ENCODE measurements around the gene TUBA3C. TPM values are rescaled to one million over a fixed set of nuclear protein-coding genes. Genes with fewer than 3 reads are reported as not detected.
"Not testable (repeated sequence)": the region's sequence is repeated elsewhere in the genome, so short reads cannot be mapped to it uniquely, and the experiment has no call there.

TUBA3C gene
- total RNA-seq (2014; rRNA removed; shearing (Covaris generic)): 65.6 and 69.2 TPM in 2 replicates

DNA sequence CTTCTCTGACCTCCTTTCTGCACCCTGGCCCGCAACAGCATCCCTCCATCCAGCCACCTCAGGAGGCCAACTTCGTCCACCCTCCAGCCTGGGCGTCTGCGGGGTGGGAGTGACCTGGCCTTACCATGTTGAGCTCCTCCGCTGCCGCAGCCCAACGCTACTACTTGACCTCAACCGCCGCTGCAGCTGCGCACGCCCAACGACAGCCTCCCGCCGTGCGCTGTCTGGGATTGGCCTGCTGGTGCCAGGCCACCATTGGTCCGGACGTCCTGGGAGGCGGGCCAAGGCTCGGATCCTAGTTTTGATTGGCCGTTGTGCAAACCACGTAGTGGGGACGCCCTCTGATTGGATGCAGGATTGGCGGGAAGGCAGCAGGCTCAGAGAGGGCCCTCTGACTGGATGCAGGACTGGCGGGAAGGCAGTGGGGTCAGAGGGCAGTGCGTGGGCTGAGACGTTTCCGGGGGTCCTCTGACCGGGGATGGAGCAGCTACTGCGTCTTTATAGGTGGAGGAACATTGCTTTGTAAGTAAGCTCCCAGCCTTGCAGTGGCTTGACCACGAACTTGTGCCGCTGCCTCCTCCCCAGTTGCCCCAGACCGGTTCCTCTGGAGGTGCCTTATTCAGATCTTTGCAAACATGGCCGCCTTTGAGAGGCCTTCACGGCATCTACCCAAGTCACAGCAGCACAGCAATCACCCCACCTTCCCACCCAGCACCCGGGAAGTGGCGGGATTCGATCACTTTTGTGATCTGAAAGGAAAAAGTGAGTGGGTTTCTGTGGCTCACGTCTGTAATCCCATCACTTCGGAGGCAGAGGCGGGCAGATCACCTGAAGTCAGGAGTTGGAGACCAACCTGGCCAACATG lies at the start of gene TUBA3C:
TUBA3C (minus strand) TSS at position 204 of the 865 bp plus-strand sequence; CDS start at position 127, 77 bp downstream.
- DNase-seq (ENCODE audit: low spot score): peak; percentile 62

DNA sequence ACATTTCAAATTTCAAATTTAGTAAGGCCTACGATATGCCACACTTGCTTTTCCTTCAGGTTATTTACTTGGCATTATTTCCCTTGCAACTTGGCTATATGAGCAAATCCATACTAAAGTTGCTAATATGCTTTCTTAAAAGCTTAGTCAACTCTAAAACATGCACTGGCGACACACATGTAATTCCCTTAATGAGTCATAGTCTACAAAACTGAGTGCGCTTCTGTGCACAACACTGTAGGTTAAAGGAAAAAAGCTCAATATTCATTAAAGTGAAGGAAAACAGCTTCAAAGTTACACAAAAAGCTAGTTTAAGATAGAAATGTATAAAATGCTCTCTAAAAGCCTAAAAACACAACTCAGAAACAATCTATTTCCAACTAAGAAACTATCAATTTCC lies 25.8 kb upstream of the TUBA3C start:
- not testable (repeated sequence) for DNase-seq (ENCODE audit: low spot score)

DNA sequence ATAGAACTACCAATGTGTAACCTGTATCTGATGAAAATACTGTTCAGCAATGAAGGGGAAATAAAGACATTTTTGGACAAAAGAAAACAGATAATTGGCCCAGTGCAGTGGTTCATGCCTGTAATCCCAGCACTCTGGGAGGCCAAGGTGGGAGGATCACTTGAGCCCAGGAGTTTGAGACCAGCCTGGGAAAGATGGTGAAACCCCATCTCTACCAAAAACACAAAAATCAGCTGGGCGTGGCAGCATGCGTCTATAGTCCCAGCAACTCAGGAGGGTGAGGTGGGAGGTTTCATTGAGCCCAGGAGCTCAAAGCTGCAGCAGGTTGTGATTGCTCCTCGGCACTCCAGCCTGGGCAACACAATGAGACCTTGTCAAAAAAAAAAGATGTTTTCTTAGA lies 11.0 kb upstream of the TUBA3C start:
- DNase-seq (ENCODE audit: low spot score): not testable (repeated sequence)

DNA sequence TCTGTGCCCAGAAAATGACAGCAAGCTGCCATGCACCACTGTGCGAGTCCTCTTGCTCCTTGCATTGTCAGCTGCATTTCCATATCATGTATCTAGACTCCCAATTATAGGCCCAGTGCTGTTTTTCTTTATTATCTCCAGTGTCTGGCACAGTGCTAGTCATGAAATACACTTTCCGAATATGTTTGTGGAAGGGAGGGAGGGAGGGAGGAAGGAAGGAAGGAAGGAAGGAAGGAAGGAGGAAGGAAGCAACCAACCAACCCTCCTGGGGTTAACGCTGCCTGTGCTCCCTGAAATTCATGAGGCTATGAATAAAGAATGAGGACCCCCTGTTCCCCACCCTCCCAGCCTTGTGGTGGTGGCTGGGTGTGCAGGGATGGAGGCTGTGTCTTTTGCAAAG lies 8.3 kb upstream of the TUBA3C start:
- DNase-seq (ENCODE audit: low spot score): not testable (repeated sequence)

DNA sequence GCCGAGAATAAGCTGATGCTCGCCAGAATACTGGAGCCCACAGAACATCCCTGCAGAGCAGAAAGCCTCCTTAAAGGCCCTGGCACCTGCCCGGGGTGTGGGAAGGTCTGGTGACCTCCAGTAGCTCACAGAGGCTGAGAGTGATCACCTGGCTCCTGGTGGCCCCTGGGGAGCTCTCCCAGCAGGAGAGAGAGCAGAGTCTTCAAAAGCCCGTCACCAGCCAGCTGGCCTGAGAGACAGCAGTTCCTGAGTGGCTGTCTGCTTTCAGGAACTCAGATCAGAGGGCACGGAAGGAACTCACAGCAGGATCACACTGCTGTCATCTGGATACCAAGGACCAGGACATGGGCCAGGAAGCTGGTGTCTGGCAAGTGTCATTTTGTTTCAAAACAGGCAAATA lies 7.7 kb upstream of the TUBA3C start:
- DNase-seq (ENCODE audit: low spot score): not testable (repeated sequence)

DNA sequence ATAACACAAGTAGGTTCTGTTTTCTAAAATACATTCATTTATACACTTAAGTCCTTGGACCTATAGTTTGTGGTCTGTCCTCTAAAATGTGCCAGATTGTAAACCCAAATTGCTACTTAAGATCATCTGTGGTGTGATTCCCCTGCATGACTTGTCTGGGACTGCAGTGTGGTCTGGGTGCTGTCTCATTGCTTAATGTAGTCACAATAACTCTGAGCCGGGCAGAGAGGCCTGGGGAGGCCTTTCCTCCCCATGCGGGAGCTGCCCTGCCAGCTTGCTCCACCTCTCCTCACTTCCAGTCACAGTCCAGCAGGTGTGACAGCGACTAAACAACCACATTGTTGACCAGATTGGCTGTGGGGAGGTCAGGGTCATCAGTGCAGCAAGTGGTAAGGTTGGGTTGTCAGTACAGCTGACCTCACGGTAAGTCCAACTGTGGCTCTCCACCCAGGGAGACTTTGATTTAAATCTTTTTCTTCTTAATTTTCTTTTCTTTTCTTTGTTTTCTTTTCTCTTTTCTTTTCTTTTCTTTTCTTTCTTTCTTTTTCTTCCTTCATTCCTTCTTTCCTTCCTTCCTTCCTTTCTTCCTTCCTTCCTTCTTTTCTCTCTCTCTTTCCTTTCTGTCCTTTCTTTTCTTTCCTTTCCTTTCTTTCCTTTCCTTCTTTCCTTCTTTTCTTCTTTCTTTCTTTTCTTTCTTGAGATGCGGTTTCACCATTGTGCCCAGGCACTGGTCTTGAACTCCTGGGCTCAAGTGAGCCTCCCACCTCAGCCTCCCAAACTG lies 4.4 kb upstream of the TUBA3C start:
- DNase-seq (ENCODE audit: low spot score): no peak

DNA sequence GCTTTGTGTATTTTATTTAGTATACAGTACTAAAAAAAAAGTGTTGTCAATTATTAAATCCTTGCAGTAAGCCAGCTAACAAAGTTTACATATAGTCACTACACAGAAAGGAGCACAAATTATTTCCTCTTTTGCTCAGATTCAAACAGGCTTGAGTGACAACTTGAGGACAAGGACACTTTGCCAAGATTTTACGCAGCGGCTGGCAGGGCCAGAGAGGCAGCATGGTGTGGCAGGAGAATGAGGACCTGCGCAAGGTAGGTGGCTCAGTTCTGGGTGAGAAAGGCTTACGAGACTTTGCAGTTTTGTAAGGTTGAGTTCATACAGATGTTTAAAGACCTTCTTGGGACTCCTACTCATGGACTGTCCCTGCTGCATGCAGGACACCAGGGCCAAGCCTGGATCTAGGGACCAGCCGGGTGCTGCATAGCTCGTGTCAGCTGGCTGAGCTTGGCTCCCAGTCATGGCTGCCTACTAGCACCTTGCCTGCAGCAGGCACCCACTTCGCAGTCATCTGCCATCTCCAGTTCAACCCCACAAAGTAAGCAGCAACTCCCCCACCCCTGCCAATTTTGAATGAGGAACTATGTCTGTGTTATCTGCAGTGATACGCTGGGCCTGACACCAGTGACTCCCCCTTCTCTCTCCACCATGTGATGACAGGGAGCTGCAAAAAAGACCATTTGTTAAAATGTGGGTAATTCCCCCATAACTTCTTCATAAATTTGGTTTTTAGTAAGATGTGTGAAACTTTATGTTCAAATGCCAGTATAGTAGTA lies 3.7 kb upstream of the TUBA3C start:
- no peak for DNase-seq (ENCODE audit: low spot score)

DNA sequence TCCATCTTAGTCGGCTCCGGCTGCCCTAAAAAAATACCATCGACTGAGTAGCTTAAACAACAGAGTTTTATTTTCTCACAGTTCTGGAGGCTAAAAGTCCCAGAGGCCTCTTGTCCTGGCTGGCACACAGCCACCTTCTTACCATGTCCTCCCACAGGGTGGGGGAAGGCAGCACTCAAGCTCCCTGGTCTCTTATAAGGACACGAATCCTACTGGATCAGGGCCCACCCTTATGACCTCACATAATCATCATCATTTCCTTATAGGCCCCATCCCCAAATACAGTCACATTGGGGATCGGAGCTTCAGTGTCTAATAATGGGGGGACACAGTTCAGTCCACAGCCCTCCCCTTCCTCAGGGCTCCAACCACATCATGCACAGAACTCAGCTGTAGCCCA lies 2.6 kb upstream of the TUBA3C start:
- no peak for DNase-seq (ENCODE audit: low spot score)

DNA sequence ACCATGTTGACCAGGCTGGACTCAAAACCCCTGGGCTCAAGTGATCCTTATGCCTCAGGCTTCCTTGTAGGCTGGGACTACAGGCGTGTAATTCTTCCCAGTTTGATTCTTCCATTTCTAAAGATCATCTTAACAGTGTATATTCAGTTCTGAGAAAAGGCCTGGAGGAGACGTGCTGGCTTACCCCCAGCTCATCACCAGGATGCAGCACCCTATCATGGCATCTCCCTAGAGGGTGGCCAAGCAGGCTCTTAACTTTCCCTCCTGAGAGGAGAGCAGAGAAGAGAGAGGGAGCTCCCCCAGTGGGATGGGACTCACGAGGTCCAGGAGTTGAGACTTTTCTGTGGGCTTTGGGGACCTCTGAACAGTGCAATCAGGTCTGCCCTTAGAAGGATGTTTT lies 2.1 kb upstream of the TUBA3C start:
- DNase-seq (ENCODE audit: low spot score): no peak

DNA sequence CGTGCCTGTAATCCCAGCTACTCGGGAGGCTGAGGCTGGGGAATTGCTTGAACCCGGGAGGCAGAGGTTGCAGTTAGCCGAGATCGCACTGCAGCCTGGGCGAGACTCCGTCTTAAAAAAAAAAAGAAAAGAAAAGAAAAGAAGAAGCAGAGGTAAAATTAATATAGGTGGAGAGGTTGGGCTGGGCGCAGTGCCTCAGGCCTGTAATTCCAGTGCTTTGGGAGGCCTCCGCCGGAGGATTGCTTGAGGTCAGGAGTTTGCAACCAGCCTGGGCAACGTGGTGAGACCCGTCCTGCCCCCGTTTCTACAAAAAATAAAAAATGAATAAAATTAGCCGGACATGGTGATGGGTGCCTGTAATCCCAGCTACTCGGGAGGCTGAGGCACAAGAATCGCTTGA lies 912 bp upstream of the TUBA3C start:
- no peak for DNase-seq (ENCODE audit: low spot score)

DNA sequence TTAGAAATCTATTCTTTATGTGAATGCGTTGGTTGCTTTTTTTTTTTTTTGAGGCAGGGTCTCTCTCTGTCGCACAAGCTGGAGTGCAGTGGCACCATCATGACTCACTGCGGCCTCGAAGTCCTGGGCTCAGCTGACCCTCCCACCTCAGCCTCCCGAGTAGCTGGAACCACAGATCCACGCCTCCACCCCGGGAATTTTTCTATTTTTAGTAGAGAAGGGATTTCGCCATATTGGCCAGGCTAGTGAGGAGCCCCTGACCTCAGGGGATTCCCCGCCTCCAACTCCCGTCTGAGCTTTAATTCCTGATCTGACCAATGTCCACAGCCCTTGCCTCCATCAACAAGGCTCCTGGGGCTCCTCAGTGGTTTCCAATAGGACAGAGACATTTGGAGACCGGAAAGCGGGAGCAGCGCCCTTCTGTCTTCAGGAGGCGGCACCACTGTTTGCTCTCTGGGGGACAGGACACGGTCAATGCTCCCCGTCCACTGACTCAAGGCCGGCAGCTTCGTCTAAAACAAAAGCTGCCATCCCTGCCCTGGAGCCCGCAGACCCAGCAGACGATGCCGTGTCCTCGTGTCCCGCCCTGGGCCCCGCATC lies 503 bp downstream of the TUBA3C start:
- peak; percentile 10 for DNase-seq (ENCODE audit: low spot score)

DNA sequence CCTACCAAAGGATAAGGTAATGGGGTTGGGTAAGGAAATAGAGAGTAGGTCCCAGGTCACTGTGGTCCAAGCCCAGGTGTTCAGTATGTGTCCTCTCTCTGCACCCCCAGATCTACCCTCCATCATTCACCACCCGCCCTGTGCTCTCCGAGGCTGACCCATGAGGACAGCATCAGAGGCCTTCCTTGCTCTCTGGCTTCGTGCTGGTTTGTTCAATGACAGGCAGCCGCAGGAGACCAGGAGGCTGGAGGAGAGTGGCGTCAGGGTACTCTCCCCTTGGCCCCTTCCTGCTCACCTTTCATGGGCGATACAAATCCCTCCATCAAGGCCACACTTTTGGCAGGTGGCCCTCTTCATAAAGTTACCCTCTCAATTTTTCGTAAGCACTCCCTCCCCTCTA lies 1.7 kb downstream of the TUBA3C start:
- no peak for DNase-seq (ENCODE audit: low spot score)

DNA sequence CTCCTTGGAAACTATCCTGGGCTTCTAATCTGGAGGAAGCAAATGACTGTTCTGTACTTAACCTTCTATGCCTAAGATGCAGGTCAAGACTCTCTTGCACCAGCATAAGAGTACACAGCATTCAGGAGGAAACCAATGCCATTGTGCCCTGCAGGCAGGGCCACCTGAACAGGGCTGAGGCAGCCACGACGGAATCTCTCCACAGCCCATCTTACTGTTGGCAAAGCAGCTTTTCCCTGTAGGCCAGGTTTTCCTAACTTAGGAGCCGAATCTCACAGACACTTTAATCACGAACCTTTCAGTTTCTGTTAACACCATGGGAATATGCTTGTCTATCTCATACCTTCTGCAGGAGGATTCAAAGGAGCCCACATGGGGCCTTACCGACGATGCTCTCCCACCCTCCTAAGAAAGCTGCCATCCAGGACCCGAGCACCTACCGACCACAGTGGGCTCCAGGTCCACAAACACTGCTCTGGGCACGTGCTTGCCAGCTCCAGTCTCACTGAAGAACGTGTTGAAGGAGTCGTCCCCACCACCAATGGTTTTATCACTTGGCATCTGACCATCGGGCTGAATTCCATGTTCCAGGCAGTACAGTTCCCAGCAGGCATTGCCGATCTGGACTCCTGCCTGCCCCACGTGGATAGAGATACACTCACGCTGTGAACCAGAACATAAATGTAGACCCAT lies 2.6 kb downstream of the TUBA3C start:
- DNase-seq (ENCODE audit: low spot score): no peak

DNA sequence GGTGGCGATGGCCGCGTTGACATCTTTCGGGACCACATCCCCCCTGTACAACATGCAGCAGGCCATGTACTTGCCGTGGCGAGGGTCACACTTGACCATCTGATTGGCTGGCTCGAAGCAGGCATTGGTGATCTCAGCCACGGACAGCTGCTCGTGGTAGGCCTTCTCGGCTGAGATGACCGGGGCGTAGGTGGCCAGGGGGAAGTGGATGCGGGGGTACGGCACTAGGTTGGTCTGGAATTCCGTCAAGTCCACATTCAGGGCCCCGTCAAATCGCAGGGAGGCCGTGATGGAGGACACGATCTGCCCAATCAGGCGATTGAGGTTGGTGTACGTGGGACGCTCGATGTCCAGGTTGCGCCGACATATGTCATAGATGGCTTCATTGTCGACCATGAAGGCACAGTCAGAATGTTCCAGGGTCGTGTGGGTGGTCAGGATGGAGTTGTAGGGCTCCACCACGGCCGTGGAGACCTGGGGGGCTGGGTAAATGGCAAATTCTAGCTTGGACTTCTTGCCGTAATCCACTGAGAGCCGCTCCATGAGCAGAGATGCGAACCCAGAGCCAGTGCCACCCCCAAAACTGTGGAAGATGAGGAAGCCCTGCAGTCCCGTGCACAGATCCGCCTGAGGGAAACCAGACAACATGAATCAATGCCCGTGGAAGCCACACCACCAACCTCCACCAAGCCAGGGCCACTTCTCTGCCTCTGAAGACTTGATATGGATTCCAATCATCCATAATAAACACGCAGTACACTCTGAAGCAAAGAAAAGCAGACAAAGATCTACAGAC lies 4.4 kb downstream of the TUBA3C start:
- not testable (repeated sequence) for DNase-seq (ENCODE audit: low spot score)

DNA sequence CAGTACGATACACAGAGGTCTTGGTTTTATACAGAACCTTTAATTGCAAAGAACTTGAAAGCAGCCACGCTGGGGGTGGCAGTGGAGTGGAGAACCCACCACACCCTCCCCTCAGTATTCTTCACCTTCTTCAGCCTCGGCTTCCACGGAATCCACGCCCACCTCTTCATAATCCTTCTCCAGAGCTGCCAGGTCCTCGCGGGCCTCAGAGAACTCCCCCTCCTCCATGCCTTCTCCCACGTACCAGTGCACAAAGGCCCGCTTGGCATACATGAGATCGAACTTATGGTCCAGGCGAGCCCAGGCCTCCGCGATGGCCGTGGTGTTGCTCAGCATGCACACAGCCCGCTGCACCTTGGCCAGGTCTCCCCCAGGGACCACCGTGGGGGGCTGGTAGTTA lies 7.9 kb downstream of the TUBA3C start:
- DNase-seq (ENCODE audit: low spot score): no peak

DNA sequence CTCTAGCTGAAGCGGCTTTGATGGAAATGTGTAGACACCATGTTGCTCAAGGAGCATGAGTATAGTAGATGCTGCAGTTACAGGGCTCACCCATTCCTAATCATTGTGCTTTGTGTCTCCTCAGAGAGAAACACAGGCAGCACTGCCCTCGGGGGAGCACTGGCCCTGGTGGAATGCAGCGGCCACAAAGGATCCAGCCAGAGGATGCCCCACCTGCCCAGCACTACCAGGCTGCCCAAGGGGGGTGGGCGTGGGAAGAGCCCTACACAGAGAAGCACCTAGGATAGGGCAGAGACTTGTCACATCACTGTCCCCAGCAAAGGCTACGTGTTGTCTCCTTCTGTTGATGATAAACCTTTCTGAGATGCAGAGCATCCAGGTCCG lies 9.0 kb downstream of the TUBA3C start:
- no peak for DNase-seq (ENCODE audit: low spot score)

DNA sequence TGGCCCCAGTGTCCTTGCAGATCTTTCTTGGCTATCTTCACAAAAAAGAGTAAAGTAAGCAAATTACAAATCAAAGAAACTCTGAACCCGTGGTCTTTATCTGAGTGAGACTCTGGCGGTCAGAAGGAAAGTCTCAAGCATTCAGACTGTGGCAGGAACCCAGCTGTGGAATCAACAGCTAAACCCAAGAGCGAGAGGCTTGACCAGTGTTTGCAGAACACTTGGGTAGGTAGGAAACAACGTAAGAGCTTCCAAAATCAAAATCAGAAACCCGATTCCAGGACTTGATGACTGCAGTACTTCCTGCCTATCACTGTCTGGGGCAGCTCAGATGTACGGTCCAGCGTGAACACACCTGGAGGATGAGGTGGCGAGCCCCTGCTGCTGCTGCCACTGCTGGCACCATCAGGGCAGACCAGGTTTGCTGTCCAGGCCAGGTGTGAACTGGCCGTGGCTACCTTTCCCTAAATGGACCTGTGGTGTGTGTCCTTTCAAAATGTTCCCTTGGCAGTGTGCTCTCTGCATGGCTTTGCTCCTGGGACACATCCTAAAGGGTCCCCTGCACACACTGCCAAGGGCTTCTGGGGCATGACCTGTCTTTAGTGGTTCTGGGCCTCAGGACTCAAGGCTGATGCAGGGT lies 9.5 kb downstream of the TUBA3C start:
- no peak for DNase-seq (ENCODE audit: low spot score)

DNA sequence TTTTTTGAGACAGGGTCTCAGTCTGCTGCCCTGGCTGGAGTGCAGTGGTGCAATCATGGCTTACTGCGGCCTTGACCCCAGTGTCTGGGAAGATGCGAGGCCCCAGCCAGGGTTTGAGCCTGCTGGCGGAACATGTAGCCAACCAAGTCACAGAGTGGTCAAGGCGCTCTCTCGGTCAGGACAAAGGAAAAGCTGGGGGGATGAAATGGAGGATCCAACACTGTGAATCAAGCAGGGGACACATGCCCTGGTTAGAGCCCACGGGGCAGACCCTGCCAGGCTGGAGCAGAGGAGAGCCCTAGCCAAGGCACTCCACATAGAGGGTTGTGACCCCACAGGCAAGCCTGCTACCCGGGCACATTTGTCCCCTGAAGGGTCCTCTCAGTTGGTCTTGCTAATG lies 10.1 kb downstream of the TUBA3C start:
- no peak for DNase-seq (ENCODE audit: low spot score)

DNA sequence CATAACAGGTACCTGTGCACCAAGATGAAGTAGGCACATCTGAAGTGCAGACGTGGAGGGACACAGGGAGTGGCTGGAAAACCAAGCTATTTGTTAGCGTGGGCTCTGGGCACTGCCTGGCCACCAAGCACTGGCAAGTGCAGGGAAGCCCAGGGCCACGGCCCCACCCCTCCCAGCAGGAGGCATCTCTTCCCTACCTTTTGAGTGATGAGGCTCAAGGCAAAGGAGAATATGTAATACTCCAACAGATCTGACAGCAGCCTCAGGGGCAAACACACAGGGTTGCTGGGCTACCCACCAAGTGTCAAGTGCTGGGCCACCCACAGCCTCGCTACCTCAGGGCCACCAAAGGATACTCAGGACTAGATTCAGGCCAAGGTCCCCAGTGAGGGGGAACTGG lies 11.6 kb downstream of the TUBA3C start:
- DNase-seq (ENCODE audit: low spot score): no peak

DNA sequence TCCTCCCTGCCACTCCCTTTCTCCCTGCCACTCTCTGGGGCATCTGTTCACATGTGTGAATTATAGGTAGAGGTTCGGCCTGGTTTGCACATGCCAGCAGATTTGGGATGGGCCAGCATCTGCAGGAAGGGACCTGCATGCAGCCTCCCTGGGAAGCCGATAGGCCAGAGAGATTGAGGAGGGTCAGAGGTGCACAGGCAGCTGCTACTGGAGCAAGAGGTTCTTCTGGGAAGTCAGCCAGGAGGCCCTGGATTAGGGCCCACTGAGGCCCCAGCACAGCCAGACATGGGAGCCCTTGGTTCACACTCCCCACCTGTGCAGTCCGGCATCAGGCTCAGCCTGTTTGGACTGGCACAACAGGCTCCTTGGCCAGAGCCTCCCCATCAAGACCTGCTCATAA lies 12.1 kb downstream of the TUBA3C start:
- DNase-seq (ENCODE audit: low spot score): no peak

Measured in A172 (cell line).